Stimulated activated naive CD8-positive, alpha-beta T cell treated with anti-CD3 and anti-CD28 coated beads, Interleukin-15, amount 100 ng/mL, for 72 hours (primary cell): ENCODE results near the gene LAMTOR2.
A peak's percentile ranks its signal among the peaks of the same experiment; 100 is the strongest.
"Not testable (repeated sequence)": the region's sequence is repeated elsewhere in the genome, so short reads cannot be mapped to it uniquely, and the experiment has no call there.

Experiments
- ATAC-seq: fragments of 150-1000 bp; cut with Tn5 transposase; 2 replicates; pipeline ENCODE4 v1.10.0; 2021; ENCODE audit warnings: mild to moderate bottlenecking, moderate library complexity
- DNase-seq, 2 donors: peaks; one replicate each; pipeline ENCODE4 v3.0.0; 2021 to 2022
- H3K27ac Mint-ChIP-seq, 2 donors: one replicate each; pipeline ENCODE4 v1.8.0; 2022; ENCODE audit warnings: mild to moderate bottlenecking in 2 of 2, mixed read lengths in 2 of 2, moderate library complexity in 2 of 2
- H3K27me3 Mint-ChIP-seq: one replicate; pipeline ENCODE4 v1.8.0; 2022; ENCODE audit warnings: mixed read lengths
- H3K4me1 Mint-ChIP-seq: one replicate; pipeline ENCODE4 v1.8.0; 2022; ENCODE audit warnings: mild to moderate bottlenecking, mixed read lengths
- H3K4me3 Mint-ChIP-seq, 2 donors: one replicate each; pipeline ENCODE4 v1.8.0; 2022; ENCODE audit warnings: mild to moderate bottlenecking in 2 of 2, mixed read lengths in 2 of 2, moderate library complexity in 1 of 2
- H3K9me3 Mint-ChIP-seq, 2 donors: one replicate each; pipeline ENCODE4 v1.8.0; 2022; ENCODE audit warnings: mixed read lengths in 2 of 2

The LAMTOR2 gene

DNA sequence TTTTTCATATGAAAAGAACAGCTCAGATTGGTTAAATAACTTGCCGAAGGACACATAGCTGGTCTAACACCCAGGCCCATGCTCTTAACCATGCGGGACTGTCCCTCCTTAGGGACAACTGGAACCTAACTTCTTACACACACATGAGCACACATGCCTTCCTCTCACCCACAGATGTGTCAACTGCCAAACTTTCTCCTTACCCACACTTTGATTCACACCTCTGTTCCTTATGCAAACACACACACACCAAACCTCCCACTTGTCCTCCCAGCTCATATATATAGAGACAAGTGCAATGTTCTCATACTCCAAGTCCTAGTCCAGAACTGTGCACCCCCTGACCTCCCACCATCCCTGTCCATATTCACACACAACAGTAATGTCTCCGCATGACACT is 10.6 kb downstream of the LAMTOR2 start:
- Mint-ChIP-seq H3K27ac (peak overlapping the region in 1 of 2 donors; percentile 49), H3K4me1 (peaks cover 19% of the 10 kb centered on the region), H3K27me3 (no peaks in the 10 kb centered on the region), H3K9me3 (no peaks in the 10 kb centered on the region), H3K4me3 (no peak overlapping the region)
- DNase-seq (no peak), ATAC-seq (peak; percentile 16)

DNA sequence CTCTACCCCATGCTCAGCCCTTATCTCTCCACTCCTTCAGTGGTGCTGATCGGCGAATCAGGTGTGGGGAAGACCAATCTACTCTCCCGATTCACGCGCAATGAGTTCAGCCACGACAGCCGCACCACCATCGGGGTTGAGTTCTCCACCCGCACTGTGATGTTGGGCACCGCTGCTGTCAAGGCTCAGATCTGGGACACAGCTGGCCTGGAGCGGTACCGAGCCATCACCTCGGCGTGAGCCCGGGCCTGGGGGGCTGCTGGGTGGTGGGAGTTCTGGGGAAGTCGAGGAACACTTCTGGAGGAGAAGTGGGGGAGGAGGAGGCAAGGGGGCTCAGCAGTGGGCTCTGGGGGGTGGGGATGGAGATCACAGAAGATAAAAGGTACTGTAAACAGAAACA is 11.3 kb downstream of the LAMTOR2 start:
- ATAC-seq (no peak), DNase-seq (no peak)
- Mint-ChIP-seq H3K27me3 (no peaks in the 10 kb centered on the region), H3K4me3 (no peak overlapping the region), H3K9me3 (no peaks in the 10 kb centered on the region), H3K4me1 (peaks cover 19% of the 10 kb centered on the region), H3K27ac (no peak overlapping the region)

DNA sequence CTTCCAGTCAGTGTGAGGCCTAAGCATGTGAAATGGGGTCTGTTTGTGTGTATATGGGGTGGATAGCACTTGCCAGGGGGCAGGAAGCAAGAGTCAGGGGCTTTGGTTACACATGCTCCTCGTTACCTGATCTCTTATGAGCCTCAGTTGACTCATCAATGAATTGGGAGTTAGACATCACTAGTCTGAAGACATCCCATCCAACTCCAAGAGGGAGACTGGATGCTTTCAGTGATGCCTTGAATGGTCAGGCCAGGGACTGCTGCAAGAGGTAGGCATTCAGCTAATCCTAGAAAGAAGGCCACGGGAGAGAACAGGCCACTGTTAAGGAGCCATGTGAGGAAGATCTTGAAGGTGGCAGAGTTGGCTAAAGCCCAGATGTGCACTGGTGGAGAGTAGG is 12.7 kb downstream of the LAMTOR2 start:
- Mint-ChIP-seq H3K9me3 (no peaks in the 10 kb centered on the region), H3K4me3 (no peak overlapping the region), H3K27ac (no peak overlapping the region), H3K27me3 (no peaks in the 10 kb centered on the region), H3K4me1 (peaks cover 19% of the 10 kb centered on the region)
- no peak for ATAC-seq
- DNase-seq: no peak

DNA sequence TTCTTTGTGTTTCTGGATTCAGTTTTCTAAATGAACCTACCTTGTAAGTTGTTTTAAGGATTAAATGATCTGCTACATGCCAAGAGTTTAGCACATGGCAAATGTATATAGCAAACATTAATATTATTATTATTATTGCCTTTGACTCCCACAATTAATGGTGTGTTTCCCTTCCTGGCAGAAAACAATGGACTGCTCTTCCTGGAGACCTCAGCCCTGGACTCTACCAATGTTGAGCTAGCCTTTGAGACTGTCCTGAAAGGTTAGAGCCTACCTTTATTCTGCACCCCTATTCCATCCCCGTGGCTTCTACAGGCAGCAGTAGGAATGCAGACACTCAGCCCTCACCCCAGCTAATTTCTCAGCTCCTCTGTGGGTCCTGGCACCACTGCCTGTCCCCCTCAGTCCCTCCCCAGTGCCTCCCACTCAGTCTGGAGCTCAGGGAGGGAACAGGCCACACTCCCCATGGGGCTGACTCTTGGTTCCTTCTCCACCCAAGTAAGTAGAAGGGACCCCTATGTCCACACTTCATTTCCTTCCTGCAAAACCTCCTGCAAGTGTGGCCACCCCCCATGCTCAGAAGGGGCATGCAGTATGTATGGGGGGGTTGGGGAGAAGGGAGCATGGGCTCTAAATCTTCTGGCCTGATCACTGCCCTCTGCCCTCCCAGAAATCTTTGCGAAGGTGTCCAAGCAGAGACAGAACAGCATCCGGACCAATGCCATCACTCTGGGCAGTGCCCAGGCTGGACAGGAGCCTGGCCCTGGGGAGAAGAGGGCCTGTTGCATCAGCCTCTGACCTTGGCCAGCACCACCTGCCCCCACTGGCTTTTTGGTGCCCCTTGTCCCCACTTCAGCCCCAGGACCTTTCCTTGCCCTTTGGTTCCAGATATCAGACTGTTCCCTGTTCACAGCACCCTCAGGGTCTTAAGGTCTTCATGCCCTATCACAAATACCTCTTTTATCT is 15.2 kb downstream of the LAMTOR2 start:
- DNase-seq (no peak), ATAC-seq (no peak)
- H3K27me3 Mint-ChIP-seq: no peaks in the 10 kb centered on the region
- no peak overlapping the region for H3K27ac Mint-ChIP-seq
- H3K9me3 Mint-ChIP-seq: no peaks in the 10 kb centered on the region
- H3K4me3 Mint-ChIP-seq: no peak overlapping the region
- peaks cover 14% of the 10 kb centered on the region for H3K4me1 Mint-ChIP-seq

DNA sequence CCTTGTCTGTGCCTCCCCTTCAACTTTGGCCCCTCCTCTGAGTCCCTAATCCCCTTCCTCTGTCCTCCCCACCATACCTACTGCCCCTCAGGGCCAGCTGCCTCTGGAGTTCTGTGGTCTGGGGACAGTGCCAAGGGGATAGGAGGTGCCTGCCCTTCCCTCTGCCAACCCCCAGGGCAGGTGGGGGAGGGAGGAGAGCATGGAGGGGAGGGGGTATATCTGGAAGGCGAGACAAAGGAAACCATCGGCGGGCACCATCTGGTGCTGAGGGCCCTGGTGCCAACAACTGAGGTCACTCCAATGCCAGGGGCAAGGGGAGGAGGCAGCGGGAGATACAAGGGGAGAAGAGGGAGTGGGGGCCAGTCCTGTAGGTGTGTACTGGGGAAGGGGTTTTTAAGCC is 16.0 kb downstream of the LAMTOR2 start:
- Mint-ChIP-seq H3K9me3 (no peaks in the 10 kb centered on the region), H3K4me3 (no peak overlapping the region), H3K27ac (no peak overlapping the region), H3K27me3 (no peaks in the 10 kb centered on the region), H3K4me1 (peaks cover 6% of the 10 kb centered on the region)
- ATAC-seq: no peak
- no peak for DNase-seq

DNA sequence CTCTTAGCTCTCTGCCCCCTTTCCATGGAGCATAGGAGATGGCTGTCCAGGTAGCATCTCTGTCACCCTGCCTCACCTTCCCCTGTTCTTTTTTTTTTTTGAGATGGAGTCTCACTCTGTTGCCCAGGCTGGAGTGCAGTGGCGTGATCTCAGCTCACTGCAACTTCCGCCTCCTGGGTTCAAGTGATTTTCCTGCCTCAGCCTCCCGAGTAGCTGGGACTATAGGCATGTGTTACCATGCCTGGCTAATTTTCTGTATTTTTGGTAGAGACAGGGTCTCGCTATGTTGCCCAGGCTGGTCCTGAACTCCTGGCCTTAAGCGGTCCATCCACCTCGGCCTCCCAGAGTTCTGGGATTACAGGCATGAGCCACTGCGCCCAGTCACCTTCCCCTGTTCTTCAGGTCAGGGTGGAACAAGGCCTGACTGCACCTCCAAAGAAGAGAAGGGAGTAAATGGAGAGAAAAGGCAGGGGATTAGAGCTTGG is 16.8 kb downstream of the LAMTOR2 start:
- not testable (repeated sequence) for H3K27me3 Mint-ChIP-seq, ATAC-seq, H3K27ac Mint-ChIP-seq, H3K9me3 Mint-ChIP-seq, DNase-seq, H3K4me1 Mint-ChIP-seq, H3K4me3 Mint-ChIP-seq

DNA sequence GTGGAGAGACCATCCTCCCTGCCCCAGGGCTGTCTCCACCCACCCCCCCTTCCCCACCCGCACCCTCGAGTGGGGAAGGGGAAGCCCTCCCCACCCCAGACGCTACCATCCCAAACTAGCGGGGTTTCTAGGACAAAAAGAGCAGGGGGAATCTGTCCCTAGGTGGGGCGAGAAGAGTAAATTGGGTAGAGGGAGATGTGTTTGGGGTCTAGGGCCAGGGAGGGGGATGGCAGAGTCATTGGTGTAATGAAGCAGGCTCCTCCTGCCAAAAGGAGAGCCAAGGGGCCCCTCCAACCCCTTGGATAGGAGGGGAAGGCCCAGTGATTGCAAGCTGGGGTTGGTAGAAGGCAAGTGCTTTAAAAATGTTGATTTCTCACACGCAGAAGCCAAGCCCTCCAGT is 17.7 kb downstream of the LAMTOR2 start:
- Mint-ChIP-seq H3K4me1 (no peaks in the 10 kb centered on the region), H3K9me3 (no peaks in the 10 kb centered on the region), H3K27ac (no peak overlapping the region), H3K27me3 (no peaks in the 10 kb centered on the region), H3K4me3 (no peak overlapping the region)
- ATAC-seq (no peak), DNase-seq (no peak)

DNA sequence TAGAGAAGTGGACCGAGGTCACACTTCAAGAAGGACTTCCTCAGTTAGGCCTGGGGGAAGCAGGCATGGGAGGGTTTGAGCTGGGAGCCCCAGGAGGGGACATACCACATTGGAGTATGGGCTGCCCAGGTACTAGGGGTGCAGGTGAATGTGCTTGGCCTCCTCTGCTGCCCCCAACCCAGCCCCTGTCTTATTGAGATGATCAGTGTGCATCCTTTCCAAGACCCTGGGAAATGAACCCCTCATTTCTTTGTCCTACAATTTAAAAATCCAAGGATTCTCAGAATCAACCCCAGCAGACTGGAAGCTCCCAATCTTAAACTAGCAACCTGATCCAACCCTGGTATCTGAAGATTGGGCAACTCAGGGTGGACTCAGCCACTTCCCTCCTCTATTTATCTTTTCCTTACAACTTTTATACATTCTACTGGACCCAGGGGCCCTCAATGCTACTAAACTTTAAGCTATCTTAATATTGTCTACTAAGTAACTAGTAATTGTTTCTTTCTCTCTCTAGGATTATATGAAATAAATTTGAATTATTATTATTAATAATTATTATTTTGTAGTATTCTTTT is 18.6 kb downstream of the LAMTOR2 start:
- H3K4me3 Mint-ChIP-seq: no peak overlapping the region
- DNase-seq: no peak
- no peaks in the 10 kb centered on the region for H3K4me1 Mint-ChIP-seq
- no peaks in the 10 kb centered on the region for H3K9me3 Mint-ChIP-seq
- no peaks in the 10 kb centered on the region for H3K27me3 Mint-ChIP-seq
- no peak for ATAC-seq
- no peak overlapping the region for H3K27ac Mint-ChIP-seq

DNA sequence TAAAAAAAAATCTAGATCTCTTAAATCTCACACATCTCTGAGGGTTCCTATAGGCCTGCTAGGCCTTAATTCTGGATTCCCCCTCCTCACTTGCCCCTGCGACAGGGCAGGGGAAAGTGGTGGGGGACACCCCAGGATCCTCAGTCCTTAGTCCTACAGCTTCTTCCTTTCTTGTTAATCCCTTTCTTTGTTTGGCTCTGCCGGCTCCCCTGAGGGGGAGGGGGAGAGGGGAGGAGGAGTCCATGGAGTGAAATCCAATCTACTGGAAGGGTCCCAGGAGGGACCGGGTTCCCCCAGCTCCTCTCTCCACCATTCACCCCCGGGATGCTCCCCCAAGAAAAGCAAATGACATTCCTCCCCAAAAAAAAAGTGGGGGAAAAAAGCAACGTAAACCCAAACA is 19.2 kb downstream of the LAMTOR2 start:
- Mint-ChIP-seq H3K27ac (no peak overlapping the region), H3K4me1 (no peaks in the 10 kb centered on the region), H3K27me3 (peaks cover 1% of the 10 kb centered on the region), H3K9me3 (no peaks in the 10 kb centered on the region), H3K4me3 (no peak overlapping the region)
- ATAC-seq (no peak), DNase-seq (no peak)

DNA sequence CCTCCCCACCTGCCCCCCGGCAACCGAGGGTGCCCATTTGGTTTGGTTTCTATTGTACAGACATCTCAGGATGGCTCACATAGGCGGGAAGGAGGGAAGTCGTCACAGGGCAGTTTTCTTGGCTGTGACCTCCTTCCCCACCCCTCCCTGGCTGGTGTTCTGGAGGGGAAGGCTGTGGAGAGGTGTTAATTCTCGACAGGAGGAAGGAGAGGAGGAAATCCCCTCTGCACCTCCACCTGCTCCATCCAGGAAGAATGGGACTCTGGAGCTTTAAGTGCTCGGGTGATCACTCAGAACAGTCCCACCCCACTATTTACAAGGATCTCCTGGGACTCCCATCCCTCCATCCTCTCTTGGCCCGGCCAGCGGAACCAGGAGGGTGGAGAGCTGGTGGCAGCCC is 20.1 kb downstream of the LAMTOR2 start:
- Mint-ChIP-seq H3K9me3 (no peaks in the 10 kb centered on the region), H3K4me3 (no peak overlapping the region), H3K4me1 (no peaks in the 10 kb centered on the region), H3K27ac (no peak overlapping the region), H3K27me3 (peaks cover 8% of the 10 kb centered on the region)
- ATAC-seq: no peak
- no peak for DNase-seq

DNA sequence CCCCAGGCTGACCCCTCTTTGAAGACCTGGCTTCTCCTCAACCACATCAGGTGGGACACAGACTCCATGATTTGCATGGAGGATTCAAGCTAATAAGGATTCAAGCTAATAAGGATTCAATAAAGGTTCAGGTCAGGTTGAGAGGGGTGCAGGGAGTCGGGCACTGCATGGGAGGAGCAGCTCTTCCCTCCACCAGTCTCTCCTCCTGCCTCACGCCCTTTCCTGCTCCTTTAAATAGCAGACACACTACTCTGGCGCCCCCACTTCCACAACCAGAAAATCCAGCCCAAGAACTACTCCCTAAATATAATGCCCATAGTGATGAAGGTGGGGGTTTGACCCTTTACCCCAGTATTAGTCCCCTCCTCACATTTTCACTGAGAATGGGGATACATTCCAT is 20.6 kb downstream of the LAMTOR2 start:
- ATAC-seq: no peak
- Mint-ChIP-seq H3K27ac (no peak overlapping the region), H3K9me3 (no peaks in the 10 kb centered on the region), H3K27me3 (peaks cover 8% of the 10 kb centered on the region), H3K4me3 (no peak overlapping the region), H3K4me1 (no peaks in the 10 kb centered on the region)
- no peak for DNase-seq

DNA sequence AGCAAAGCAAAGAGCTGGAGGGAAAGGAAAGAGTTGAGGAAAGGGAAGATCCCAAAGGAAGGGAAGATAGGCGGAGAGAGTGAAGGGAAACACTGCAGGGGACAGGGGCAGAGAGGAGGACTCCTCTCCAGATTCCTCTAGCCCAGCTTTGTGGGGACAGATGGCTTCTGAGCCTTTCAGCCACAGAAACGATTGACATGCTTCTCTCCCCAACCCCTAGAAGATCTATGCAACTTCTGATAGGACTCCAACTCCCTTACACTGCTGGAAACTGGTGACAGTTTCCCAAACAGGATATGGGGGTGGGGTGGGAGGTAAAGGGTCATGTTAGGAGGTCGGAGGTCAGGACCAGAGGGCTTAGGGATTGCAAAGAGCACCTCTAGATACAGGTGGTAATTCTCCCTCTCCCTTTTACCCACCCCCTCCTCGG is 21.2 kb downstream of the LAMTOR2 start:
- peaks cover 12% of the 10 kb centered on the region for H3K27me3 Mint-ChIP-seq
- no peaks in the 10 kb centered on the region for H3K4me1 Mint-ChIP-seq
- no peaks in the 10 kb centered on the region for H3K9me3 Mint-ChIP-seq
- H3K27ac Mint-ChIP-seq: no peak overlapping the region
- DNase-seq (no peak), ATAC-seq (no peak)
- no peak overlapping the region for H3K4me3 Mint-ChIP-seq

DNA sequence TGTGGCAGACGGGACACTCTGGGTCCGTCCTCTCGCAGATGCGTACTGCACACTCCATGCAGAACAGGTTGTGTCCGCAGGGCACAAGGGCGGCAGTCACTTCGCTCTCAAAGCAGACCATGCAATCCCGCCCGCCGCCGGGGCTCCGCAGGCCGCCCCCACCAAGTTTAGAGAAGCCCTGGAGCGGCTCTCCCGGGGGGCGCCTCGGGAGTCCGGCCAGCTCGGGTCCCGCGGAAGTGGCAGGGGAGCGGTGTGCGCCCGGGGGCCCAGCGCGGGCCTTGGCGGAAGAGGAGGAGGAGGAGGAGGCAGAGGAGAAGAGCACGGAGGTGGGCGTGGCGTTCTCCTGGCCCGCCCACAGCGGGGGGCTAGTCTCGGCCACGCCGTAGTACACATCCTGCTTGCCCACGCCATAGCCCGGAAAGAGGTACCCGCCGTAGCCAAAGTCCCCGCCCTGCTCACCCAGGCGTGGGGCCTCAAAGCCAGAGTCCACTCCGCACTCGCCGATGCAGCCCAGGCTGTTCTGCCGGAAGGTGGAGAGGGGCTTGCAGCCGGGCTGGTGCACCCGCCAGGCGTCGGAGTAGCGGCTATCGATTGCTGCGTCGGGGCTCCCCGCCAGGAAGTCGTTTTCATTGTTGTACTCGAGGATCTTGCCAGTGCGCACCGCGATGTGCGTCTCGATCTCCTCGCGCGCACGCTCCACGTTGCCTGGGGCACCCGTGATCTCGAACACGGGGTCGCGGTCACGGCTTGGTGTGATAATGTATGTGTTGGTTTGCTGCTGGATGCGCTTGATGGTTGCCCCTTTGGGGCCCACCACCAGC is 22.2 kb downstream of the LAMTOR2 start:
- Mint-ChIP-seq H3K27ac (no peak overlapping the region), H3K9me3 (no peaks in the 10 kb centered on the region), H3K4me1 (no peaks in the 10 kb centered on the region), H3K27me3 (peaks cover 18% of the 10 kb centered on the region), H3K4me3 (peak overlapping the region in 1 of 2 donors; percentile 15)
- DNase-seq (no peak), ATAC-seq (peak; percentile 71)

DNA sequence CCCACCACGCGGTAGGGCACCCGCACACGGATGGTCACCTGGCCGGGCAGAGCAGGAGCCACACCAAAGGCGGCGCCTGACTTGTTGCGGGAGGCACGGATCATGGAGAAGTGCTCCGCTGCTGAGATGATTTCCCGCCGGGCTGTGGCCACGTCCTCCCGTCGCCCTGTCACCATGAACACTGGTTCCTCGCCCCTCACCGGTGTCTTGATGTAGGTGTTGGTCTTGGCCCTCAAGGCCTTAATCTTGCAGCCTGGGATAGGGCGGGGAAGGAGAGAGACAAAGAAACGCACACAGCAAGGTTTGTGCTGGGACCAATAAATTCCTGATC is 22.8 kb downstream of the LAMTOR2 start:
- no peaks in the 10 kb centered on the region for H3K4me1 Mint-ChIP-seq
- DNase-seq (no peak), ATAC-seq (no peak)
- no peak overlapping the region for H3K4me3 Mint-ChIP-seq
- H3K27me3 Mint-ChIP-seq: peaks cover 18% of the 10 kb centered on the region
- H3K9me3 Mint-ChIP-seq: no peaks in the 10 kb centered on the region
- H3K27ac Mint-ChIP-seq: no peak overlapping the region

DNA sequence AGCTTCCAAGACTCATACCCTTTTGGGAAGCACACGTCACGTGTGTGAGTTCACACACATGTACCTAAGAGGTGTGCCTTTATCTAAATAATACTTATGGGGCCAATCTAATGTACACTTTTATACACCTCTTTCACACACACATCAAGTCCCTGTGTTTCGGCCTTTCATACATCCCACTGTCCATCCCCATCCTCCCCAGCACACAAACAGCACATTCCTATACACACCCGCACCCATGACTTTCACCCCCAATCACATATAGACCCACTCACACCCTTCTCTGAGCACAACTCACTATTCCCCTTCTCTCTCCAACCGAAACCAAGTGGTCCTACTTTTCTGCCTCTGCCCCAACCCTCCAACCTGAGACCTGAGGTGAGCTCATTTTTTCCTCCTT is 24.1 kb downstream of the LAMTOR2 start:
- DNase-seq (no peak), ATAC-seq (no peak)
- Mint-ChIP-seq H3K27ac (no peak overlapping the region), H3K9me3 (no peaks in the 10 kb centered on the region), H3K4me3 (no peak overlapping the region), H3K4me1 (peaks cover 8% of the 10 kb centered on the region), H3K27me3 (peaks cover 28% of the 10 kb centered on the region)

DNA sequence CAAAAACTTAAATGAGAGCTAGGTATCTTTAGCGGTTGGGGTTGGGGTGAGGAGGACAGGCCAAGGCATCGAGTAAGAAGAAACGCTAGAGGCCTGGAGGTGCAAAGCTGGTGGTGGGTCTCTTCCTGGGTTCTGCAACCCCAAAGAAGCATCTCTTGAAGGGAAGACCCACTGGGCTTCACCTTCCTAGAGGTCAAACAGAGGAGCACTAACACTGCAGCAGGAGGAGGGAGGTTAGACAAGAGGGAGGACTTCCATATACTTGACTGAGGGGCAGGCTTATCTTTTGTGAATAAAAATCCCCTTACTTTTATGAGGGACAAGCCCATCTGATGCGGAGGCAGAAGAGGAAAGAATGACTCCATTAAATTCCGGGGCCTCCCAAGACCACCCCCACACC is 25.2 kb downstream of the LAMTOR2 start:
- H3K27ac Mint-ChIP-seq: no peak overlapping the region
- peaks cover 38% of the 10 kb centered on the region for H3K27me3 Mint-ChIP-seq
- no peak overlapping the region for H3K4me3 Mint-ChIP-seq
- no peaks in the 10 kb centered on the region for H3K9me3 Mint-ChIP-seq
- ATAC-seq (no peak), DNase-seq (no peak)
- peaks cover 8% of the 10 kb centered on the region for H3K4me1 Mint-ChIP-seq
